GM23338 (cell line): ENCODE data around the gene CDKAL1.

Experiments
- CREB1 ChIP-seq: fragments of 250-450 bp; sonication (Bioruptor Pico); IDR thresholded peaks from 2 replicates; pipeline ENCODE4 v1.5.0; 2020; ENCODE audit warnings: low read depth, mild to moderate bottlenecking, moderate library complexity
- CTCF ChIP-seq, 2 experiments: fragments of 200-600 bp in 1 of 2; sonication (generic) in 1 of 2; conservative IDR thresholded peaks; 2 replicates each; pipeline versions ENCODE4 v1.5.1 to v1.6.1; 2016 to 2017; ENCODE audit warnings: antibody characterized with exemption in 2 of 2, low read depth in 2 of 2, mild to moderate bottlenecking in 2 of 2, moderate library complexity in 1 of 2
- ETS1 ChIP-seq: IDR thresholded peaks from 2 replicates; pipeline ENCODE4 v1.6.1; 2016; ENCODE audit warnings: antibody characterized with exemption
- EZH2 ChIP-seq: fragments of 200-600 bp; sonication (generic); IDR thresholded peaks from one replicate; pipeline ENCODE4 v1.8.0; 2017; ENCODE audit warnings: antibody characterized with exemption, mild to moderate bottlenecking, low read depth; ENCODE audit not compliant: unreplicated experiment
- EZH2phosphoT487 ChIP-seq: fragments of 200-600 bp; sonication (generic); IDR thresholded peaks from one replicate; pipeline ENCODE4 v1.8.1; 2018; ENCODE audit warnings: antibody characterized with exemption; ENCODE audit not compliant: unreplicated experiment
- JUNB ChIP-seq: IDR thresholded peaks from one replicate; pipeline ENCODE4 v1.6.1; 2016; ENCODE audit warnings: antibody characterized with exemption; ENCODE audit not compliant: unreplicated experiment
- NANOG ChIP-seq: IDR thresholded peaks from 2 replicates; pipeline ENCODE4 v1.6.1; 2016; ENCODE audit warnings: antibody characterized with exemption, borderline replicate concordance
- POLR2AphosphoS5 ChIP-seq: IDR thresholded peaks from 2 replicates; pipeline ENCODE4 v1.6.1; 2016; ENCODE audit warnings: antibody characterized with exemption, low read depth
- REST ChIP-seq: IDR thresholded peaks from one replicate; pipeline ENCODE4 v1.6.1; 2018; ENCODE audit warnings: antibody characterized with exemption; ENCODE audit not compliant: unreplicated experiment
- ZNF114 ChIP-seq: fragments of 250-450 bp; sonication (Bioruptor Pico); IDR thresholded peaks from 2 replicates; pipeline ENCODE4 v1.5.0; 2020; ENCODE audit warnings: mild to moderate bottlenecking, moderate library complexity
- ZNF331 ChIP-seq: fragments of 250-450 bp; sonication (Bioruptor Pico); IDR thresholded peaks from 2 replicates; pipeline ENCODE4 v1.5.0; 2020; ENCODE audit warnings: low read depth, mild to moderate bottlenecking, moderate library complexity
- ZNF462 ChIP-seq: fragments of 250-450 bp; sonication (Bioruptor Pico); IDR thresholded peaks from 2 replicates; pipeline ENCODE4 v1.5.0; 2020; ENCODE audit warnings: mild to moderate bottlenecking, moderate library complexity

DNA sequence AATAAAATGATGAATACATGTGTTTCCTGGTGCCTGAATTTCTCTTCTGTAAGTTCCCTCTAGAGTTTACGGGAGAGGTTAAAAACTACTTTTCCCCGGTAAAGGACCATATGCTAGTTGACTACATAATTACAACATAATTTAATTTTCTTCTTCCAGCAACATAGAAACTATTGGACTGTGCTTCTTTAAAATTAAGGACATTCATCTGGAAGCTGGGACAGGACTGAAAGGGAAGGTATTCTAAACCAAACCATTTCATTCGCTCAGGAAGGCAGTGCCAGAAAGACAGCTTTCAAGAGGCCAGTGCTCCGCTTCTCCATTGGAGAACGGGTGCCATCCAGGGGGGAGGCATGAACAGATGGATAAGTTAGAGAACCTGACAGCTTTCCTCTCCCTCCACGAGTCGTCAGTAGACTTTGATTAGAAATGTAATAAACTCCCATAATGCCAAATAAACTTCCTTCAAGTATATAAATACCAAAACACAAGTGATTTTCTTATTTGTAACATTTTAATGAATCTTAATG, 601.3 kb downstream of the CDKAL1 start:
- no peak for TF ChIP-seq POLR2AphosphoS5
- TF ChIP-seq EZH2 = no peak
- no peak for TF ChIP-seq CTCF (conservative IDR thresholded peaks at IDR 0.05; ENCODE audit: low read depth in 2 of 2)
- no peak for TF ChIP-seq ZNF114 (CRISPR knock-in tag)
- no peak for TF ChIP-seq REST
- TF ChIP-seq NANOG = no peak
- TF ChIP-seq CREB1 (CRISPR knock-in tag) = no peak
- TF ChIP-seq EZH2phosphoT487 = no peak
- TF ChIP-seq JUNB = no peak
- no peak for TF ChIP-seq ZNF331 (CRISPR knock-in tag)
- TF ChIP-seq ETS1 = no peak
- TF ChIP-seq ZNF462 = no peak
